Neural cell (in vitro differentiated cells): ENCODE measurements around the gene IVNS1ABP. TPM values are rescaled to one million over a fixed set of nuclear protein-coding genes. Genes with fewer than 3 reads are reported as not detected.

Experiments used
- H2AFZ ChIP-seq: fragments of 200-600, 300-800 bp; sonication (generic), shearing (Covaris generic); 2 replicates; pipeline ENCODE4 v1.6.0; 2014; ENCODE audit warnings: low read depth, mild to moderate bottlenecking, antibody characterized with exemption, low read length, moderate library complexity
- H3F3A ChIP-seq: fragments of 200-600 bp; shearing (Covaris generic); 2 replicates; pipeline ENCODE4 v1.6.1; 2016; ENCODE audit warnings: mild to moderate bottlenecking, moderate library complexity, mixed read lengths, antibody characterized with exemption, low read length; ENCODE audit not compliant: insufficient read depth, poor library complexity, severe bottlenecking
- H3K27ac ChIP-seq: fragments of 200-600, 300-800 bp; sonication (generic), shearing (Covaris generic); 2 replicates; pipeline ENCODE4 v1.5.1; 2014; ENCODE audit warnings: mild to moderate bottlenecking, low read length, moderate library complexity
- H3K27me3 ChIP-seq: fragments of 300-800, 200-600 bp; sonication (generic), shearing (Covaris generic); 2 replicates; pipeline ENCODE4 v1.6.0; 2014; ENCODE audit warnings: mild to moderate bottlenecking, low read depth, low read length, moderate library complexity; ENCODE audit not compliant: insufficient read depth
- H3K36me3 ChIP-seq: fragments of 300-800, 200-600 bp; sonication (generic), shearing (Covaris generic); 2 replicates; pipeline ENCODE4 v1.5.1; 2014; ENCODE audit warnings: mild to moderate bottlenecking, antibody characterized with exemption, low read length, moderate library complexity; ENCODE audit not compliant: insufficient read depth
- H3K4me2 ChIP-seq: fragments of 300-800, 200-600 bp; sonication (generic), shearing (Covaris generic); 2 replicates; pipeline ENCODE4 v1.6.0; 2014; ENCODE audit warnings: mild to moderate bottlenecking, low read length
- H3K4me3 ChIP-seq: fragments of 300-800, 200-600 bp; sonication (generic), shearing (Covaris generic); 2 replicates; pipeline ENCODE4 v1.5.1; 2014; ENCODE audit warnings: mild to moderate bottlenecking, low read length, moderate library complexity
- H3K79me2 ChIP-seq: fragments of 200-600 bp; shearing (Covaris generic); replicated peaks from 2 replicates; pipeline ENCODE4 v1.6.0; 2014; ENCODE audit warnings: mild to moderate bottlenecking, low read length, moderate library complexity; ENCODE audit not compliant: insufficient read depth
- H3K9ac ChIP-seq: fragments of 300-800, 200-600 bp; sonication (generic), shearing (Covaris generic); 2 replicates; pipeline ENCODE4 v1.6.1; 2016; ENCODE audit warnings: mild to moderate bottlenecking, low read length, mixed read lengths
- H3K9me2 ChIP-seq: fragments of 200-600 bp; shearing (Covaris generic); 2 replicates; pipeline ENCODE4 v1.6.1; 2016; ENCODE audit warnings: mild to moderate bottlenecking, low read length, mixed read lengths; ENCODE audit not compliant: insufficient read depth
- H3K9me3 ChIP-seq: fragments of 200-600, 300-800 bp; sonication (generic), shearing (Covaris generic); 2 replicates; pipeline ENCODE4 v1.6.1; 2016; ENCODE audit warnings: mild to moderate bottlenecking, mixed run types, low read length, moderate library complexity, mixed read lengths
- H4K20me1 ChIP-seq: fragments of 200-600 bp; shearing (Covaris generic); 2 replicates; pipeline ENCODE4 v1.6.1; 2016; ENCODE audit warnings: mild to moderate bottlenecking, mixed run types; ENCODE audit not compliant: insufficient read depth
- EP300 ChIP-seq: fragments of 450-650 bp; conservative IDR thresholded peaks from 2 replicates; pipeline ENCODE4 v1.6.1; 2014; ENCODE audit warnings: antibody characterized with exemption, mild to moderate bottlenecking, moderate library complexity; ENCODE audit not compliant: poor library complexity, severe bottlenecking
- EZH2 ChIP-seq: fragments of 200-600, 300-800 bp; shearing (Covaris generic), sonication (generic); IDR thresholded peaks from 2 replicates; pipeline ENCODE4 v1.6.1; 2014; ENCODE audit warnings: antibody characterized with exemption, low read length, borderline replicate concordance, mild to moderate bottlenecking; ENCODE audit not compliant: insufficient read depth, poor library complexity, severe bottlenecking
- MXI1 ChIP-seq: fragments of 450-650 bp; conservative IDR thresholded peaks from 2 replicates; pipeline ENCODE4 v1.6.1; 2014; ENCODE audit warnings: antibody characterized with exemption, mild to moderate bottlenecking; ENCODE audit not compliant: poor library complexity, severe bottlenecking
- POLR2AphosphoS5 ChIP-seq: IDR thresholded peaks from 2 replicates; pipeline ENCODE4 v1.6.1; 2012
- RAD21 ChIP-seq: fragments of 450-650 bp; conservative IDR thresholded peaks from 2 replicates; pipeline ENCODE4 v1.6.1; 2014; ENCODE audit warnings: antibody characterized with exemption, mild to moderate bottlenecking, moderate library complexity
- SMC3 ChIP-seq: fragments of 450-650 bp; conservative IDR thresholded peaks from 2 replicates; pipeline ENCODE4 v1.6.1; 2014; ENCODE audit warnings: antibody characterized with exemption, mild to moderate bottlenecking, moderate library complexity; ENCODE audit not compliant: poor library complexity
- TAF1 ChIP-seq: IDR thresholded peaks from 2 replicates; pipeline ENCODE4 v1.6.1; 2012; ENCODE audit warnings: low read depth
- polyA plus RNA-seq: library from polyadenylated mRNA; depleted of rRNA; stranded (reverse); fragments of >200 nt; gene quantifications from 2 replicates; pipeline ENCODE4 v1.2.3, GENCODE V29; 2014
- TF ChIP-seq, protein P1 (sequence below): IDR thresholded peaks from 2 replicates; pipeline ENCODE4 v1.6.1; 2012; ENCODE audit warnings: borderline replicate concordance
- TF ChIP-seq, protein P2 (sequence below): fragments of 450-650 bp; IDR thresholded peaks from 2 replicates; pipeline ENCODE4 v1.5.1; 2014; ENCODE audit warnings: antibody characterized with exemption, mild to moderate bottlenecking, moderate library complexity; ENCODE audit not compliant: poor library complexity, severe bottlenecking

The IVNS1ABP gene
- polyA plus RNA-seq, 1 donor from 2014 or later = 208 TPM

GRCh38 chr1:185263780-185264179 lies 53.3 kb downstream of the IVNS1ABP start:
- Histone ChIP-seq H3K36me3 (no peaks in the 10 kb centered on the region), H3K27me3 (no peaks in the 10 kb centered on the region), H3K9ac (no peak overlapping the region), H3K27ac (no peak overlapping the region), H4K20me1 (no peaks in the 10 kb centered on the region), H3K9me3 (no peaks in the 10 kb centered on the region), H3K9me2 (no peaks in the 10 kb centered on the region), H3F3A (no peaks in the 10 kb centered on the region), H3K79me2 (no peaks in the 10 kb centered on the region), H2AFZ (no peak overlapping the region), H3K4me3 (no peak overlapping the region), H3K4me2 (no peak overlapping the region)
- TF ChIP-seq, protein P1, sequence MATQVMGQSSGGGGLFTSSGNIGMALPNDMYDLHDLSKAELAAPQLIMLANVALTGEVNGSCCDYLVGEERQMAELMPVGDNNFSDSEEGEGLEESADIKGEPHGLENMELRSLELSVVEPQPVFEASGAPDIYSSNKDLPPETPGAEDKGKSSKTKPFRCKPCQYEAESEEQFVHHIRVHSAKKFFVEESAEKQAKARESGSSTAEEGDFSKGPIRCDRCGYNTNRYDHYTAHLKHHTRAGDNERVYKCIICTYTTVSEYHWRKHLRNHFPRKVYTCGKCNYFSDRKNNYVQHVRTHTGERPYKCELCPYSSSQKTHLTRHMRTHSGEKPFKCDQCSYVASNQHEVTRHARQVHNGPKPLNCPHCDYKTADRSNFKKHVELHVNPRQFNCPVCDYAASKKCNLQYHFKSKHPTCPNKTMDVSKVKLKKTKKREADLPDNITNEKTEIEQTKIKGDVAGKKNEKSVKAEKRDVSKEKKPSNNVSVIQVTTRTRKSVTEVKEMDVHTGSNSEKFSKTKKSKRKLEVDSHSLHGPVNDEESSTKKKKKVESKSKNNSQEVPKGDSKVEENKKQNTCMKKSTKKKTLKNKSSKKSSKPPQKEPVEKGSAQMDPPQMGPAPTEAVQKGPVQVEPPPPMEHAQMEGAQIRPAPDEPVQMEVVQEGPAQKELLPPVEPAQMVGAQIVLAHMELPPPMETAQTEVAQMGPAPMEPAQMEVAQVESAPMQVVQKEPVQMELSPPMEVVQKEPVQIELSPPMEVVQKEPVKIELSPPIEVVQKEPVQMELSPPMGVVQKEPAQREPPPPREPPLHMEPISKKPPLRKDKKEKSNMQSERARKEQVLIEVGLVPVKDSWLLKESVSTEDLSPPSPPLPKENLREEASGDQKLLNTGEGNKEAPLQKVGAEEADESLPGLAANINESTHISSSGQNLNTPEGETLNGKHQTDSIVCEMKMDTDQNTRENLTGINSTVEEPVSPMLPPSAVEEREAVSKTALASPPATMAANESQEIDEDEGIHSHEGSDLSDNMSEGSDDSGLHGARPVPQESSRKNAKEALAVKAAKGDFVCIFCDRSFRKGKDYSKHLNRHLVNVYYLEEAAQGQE = no peak
- TF ChIP-seq, protein P2, sequence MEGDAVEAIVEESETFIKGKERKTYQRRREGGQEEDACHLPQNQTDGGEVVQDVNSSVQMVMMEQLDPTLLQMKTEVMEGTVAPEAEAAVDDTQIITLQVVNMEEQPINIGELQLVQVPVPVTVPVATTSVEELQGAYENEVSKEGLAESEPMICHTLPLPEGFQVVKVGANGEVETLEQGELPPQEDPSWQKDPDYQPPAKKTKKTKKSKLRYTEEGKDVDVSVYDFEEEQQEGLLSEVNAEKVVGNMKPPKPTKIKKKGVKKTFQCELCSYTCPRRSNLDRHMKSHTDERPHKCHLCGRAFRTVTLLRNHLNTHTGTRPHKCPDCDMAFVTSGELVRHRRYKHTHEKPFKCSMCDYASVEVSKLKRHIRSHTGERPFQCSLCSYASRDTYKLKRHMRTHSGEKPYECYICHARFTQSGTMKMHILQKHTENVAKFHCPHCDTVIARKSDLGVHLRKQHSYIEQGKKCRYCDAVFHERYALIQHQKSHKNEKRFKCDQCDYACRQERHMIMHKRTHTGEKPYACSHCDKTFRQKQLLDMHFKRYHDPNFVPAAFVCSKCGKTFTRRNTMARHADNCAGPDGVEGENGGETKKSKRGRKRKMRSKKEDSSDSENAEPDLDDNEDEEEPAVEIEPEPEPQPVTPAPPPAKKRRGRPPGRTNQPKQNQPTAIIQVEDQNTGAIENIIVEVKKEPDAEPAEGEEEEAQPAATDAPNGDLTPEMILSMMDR = no peak
- no peak for TF ChIP-seq EZH2
- TF ChIP-seq RAD21 = no peak
- TF ChIP-seq TAF1 = no peak
- no peak for TF ChIP-seq MXI1
- TF ChIP-seq POLR2AphosphoS5 = no peak
- TF ChIP-seq EP300 = no peak
- no peak for TF ChIP-seq SMC3

DNA sequence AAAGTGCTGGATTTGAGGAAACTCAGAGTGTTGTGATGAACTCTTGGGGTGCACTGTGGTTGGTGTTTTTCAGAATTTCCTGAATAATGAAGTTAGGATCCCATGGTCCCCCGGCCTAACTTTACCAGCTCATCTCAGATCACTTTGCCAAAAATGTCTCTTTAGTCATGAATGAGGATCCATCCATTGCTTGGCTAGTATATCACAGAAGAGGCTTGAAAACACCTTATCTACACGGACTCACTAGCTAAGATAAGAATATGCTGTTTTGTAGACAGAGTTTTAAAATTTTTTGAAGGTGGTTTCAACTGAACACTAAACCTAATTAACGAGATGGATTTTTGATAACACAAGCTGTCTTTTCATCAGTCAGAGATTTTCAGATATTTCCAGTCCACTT lies 53.8 kb downstream of the IVNS1ABP start:
- Histone ChIP-seq H3K27ac (no peak overlapping the region), H3K4me3 (no peak overlapping the region), H2AFZ (no peak overlapping the region), H3K36me3 (no peaks in the 10 kb centered on the region), H3F3A (no peaks in the 10 kb centered on the region), H4K20me1 (no peaks in the 10 kb centered on the region), H3K9ac (no peak overlapping the region), H3K9me2 (no peaks in the 10 kb centered on the region), H3K27me3 (no peaks in the 10 kb centered on the region), H3K79me2 (no peaks in the 10 kb centered on the region), H3K9me3 (no peaks in the 10 kb centered on the region), H3K4me2 (no peak overlapping the region)
- TF ChIP-seq RAD21 = no peak
- TF ChIP-seq, protein P1 = no peak
- no peak for TF ChIP-seq EZH2
- TF ChIP-seq, protein P2 = no peak
- TF ChIP-seq SMC3 = no peak
- no peak for TF ChIP-seq TAF1
- TF ChIP-seq MXI1 = no peak
- no peak for TF ChIP-seq EP300
- no peak for TF ChIP-seq POLR2AphosphoS5
